GM21423 (cell line): ENCODE results near the gene CLASP1.
"Not testable (repeated sequence)": the region's sequence is repeated elsewhere in the genome, so short reads cannot be mapped to it uniquely, and the experiment has no call there.

Experiments
- ATAC-seq: cut with Tn5 transposase; IDR thresholded peaks from one replicate; pipeline ENCODE4 v1.9.1; 2021; ENCODE audit warnings: mild to moderate bottlenecking, moderate library complexity; ENCODE audit not compliant: unreplicated experiment

The CLASP1 gene

GRCh38 chr2:121663434-121663833, 14.2 kb upstream of the CLASP1 start:
- ATAC-seq = no peak

- no peak for ATAC-seq
These were observed 13.4 kb upstream of the CLASP1 start for GRCh38 chr2:121662656-121663055.

- no peak for ATAC-seq
These were observed 10.7 kb upstream of the CLASP1 start for GRCh38 chr2:121659933-121660332.

- ATAC-seq = not testable (repeated sequence)
These were observed 9.1 kb upstream of the CLASP1 start for GRCh38 chr2:121658393-121658792.

DNA sequence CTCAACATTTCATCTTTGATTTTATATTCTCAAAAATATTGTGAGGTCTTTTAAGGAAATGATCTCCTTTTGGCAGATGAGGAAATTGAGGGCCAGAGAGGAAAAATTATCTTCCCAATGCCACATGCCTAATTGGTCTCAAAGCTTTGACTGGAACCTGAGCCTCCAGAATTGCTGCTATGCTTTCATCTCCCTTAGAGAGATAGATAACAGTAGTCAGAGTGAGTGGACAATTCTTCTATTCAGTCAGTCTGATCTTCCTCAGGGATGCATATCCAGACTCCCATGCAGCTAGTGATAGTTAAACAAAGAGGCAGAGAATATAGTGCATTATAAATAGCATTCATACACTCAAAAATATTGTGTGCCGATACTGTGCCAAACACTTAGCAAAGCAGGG, 3.8 kb upstream of the CLASP1 start:
- ATAC-seq = no peak

DNA sequence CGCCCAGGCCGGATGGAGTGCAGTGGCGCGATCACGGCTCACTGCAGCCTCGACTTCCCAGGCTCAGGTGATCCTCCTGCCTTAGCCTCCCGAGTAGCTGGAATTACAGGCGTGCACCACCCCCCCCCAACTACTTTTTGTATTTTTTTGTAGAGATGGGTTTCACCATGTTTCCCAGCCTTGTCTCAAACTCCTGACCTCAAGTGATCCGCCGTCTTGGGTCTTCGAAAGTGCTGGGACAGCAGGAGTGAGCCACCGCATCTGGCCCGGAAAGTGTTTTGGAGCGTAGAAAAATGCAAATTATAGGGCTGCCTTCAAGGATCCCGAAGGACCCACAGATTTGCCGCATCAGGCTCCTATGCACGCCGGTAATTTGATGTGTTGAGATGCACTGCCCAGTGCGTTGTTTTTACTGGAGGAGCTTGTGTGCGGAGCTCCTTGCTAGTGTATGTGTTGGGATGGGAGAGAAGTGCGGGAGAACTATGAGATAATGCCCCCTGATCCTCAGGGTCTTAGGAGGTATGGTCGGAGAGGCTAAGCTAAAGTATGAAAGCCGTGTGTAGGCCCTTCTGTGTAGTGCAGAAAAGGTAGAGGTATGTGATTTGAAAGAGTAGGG, 1.2 kb upstream of the CLASP1 start:
- peak; percentile 1 for ATAC-seq

GRCh38 chr2:121649596-121650314, 493 bp upstream of the CLASP1 start:
- ATAC-seq = peak; percentile 91

- peak; percentile 20 for ATAC-seq
These were observed 785 bp downstream of the CLASP1 start for GRCh38 chr2:121648206-121649148.

GRCh38 chr2:121647396-121647795, 1.9 kb downstream of the CLASP1 start:
- no peak for ATAC-seq

GRCh38 chr2:121644715-121645114, 4.5 kb downstream of the CLASP1 start:
- ATAC-seq = no peak

GRCh38 chr2:121643877-121644276, 5.4 kb downstream of the CLASP1 start:
- ATAC-seq = no peak

GRCh38 chr2:121640380-121641316, 8.6 kb downstream of the CLASP1 start:
- ATAC-seq = no peak

DNA sequence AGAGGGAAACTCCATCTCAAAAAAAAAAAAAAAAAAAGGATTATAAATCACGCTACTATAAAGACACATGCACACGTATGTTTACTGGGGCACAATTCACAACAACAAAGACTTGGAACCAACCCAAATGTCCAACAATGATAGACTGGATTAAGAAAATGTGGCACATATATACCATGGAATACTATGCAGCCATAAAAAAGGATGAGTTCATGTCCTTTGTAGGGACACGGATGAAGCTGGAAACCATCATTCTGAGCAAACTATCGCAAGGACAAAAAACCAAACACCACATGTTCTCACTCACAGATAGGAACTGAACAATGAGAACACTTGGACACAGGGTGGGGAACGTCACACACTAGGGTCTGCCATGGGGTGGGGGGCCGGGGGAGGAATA, 9.4 kb downstream of the CLASP1 start:
- ATAC-seq = not testable (repeated sequence)

- no peak for ATAC-seq
These were observed 10.9 kb downstream of the CLASP1 start for GRCh38 chr2:121638333-121638732.

- no peak for ATAC-seq
These were observed 13.9 kb downstream of the CLASP1 start for GRCh38 chr2:121635371-121635770.

DNA sequence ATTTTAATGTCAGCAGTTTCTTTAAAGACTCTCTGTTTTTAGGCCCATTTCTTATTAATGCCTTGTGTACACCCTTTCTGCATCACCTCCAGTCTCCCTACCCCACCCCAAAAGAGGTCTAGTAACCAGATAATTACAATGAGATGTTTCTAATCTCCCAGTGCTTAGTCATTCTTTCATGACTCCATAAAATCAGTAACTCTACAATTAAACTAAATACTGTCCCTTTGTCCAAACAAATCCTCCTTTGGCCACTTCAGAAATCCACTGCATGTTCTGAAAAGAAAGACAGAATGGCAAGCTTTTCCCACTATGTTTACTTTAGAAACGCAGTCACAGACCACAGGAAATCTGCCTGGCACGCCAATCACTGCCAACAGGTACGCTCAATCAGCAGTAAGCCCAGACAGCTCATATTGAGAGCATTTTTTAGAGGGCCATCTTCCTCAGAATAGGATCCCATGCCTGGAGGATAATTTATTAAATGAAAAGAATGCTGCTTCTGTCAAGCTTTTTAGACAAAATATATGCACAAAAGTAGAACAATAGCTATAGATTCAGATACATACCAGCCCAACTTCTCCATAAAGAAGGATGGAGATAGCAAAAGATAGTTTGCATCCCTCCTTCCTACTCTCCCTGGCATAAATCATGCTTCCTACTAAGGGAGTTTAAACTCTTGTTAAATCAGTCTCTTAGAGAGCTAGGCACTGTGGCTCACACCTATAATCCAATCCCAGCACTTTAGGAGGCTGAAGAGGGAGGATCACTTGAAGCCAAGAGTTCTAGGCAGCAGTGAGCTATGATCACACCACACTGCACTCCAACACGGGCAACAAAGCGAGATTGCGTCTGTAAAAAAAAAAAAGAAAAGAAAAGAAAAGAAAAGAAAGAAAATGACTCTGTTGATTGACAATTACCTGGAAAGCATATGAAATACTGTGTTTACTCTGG, 14.6 kb downstream of the CLASP1 start:
- ATAC-seq = peak; percentile 53

- ATAC-seq = no peak
These were observed 15.8 kb downstream of the CLASP1 start for GRCh38 chr2:121633463-121633862.

DNA sequence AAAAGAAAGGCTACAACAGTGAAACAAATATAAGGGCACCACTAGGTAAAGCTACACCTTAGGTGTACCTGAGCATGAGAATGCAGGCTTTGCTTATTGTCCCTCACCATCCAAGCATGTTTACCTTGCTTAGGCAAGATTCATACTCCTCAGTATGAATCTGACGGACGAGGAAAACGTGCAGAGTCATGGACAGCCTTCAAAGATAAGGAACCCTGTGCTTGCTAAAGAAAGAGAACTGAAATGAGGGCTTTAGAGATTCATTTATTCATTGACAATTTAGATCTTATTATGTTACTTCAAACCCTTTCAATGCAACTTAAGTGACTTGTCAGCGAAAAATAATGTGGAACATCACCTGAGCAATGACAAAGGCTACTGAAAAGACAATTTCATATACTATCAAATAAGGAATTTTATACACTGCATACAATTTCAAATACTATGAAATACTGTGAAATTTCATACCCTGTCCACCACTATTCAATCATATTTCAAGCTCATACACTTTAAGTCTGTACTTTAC, 21.7 kb downstream of the CLASP1 start:
- ATAC-seq = no peak
